ENCODE measurements around the gene ZNF277. TPM values are rescaled to one million over a fixed set of nuclear protein-coding genes. Genes with fewer than 3 reads are reported as not detected.

ZNF277 gene
- total and polyA plus RNA-seq, 4 donors, result 7.8 to 23.5 (median 14.5) TPM

GRCh38 chr7:112372101-112372500 lies 165.6 kb downstream of the ZNF277 start:
- no peak overlapping the region for H3K27ac ChIP-seq (ENCODE audit: low read depth in 1 of 2, low read length in 2 of 2)
- no peaks in the 10 kb centered on the region for H3K27me3 ChIP-seq (ENCODE audit: control insufficient read depth in 4 of 4, insufficient read depth in 4 of 4, low read length in 3 of 4)
- H3K4me1 ChIP-seq (ENCODE audit: control insufficient read depth in 4 of 4, insufficient read depth in 4 of 4, low read length in 3 of 4), result no peaks in the 10 kb centered on the region
- H3K4me3 ChIP-seq (ENCODE audit: low read depth in 1 of 3, low read length in 3 of 3), result no peak overlapping the region
- no peak for TF ChIP-seq YY1 (IDR thresholded peaks at IDR 0.05)
- no peak for TF ChIP-seq HNF4A (conservative IDR thresholded peaks at IDR 0.05)
- TF ChIP-seq SP1 (IDR thresholded peaks at IDR 0.05), result no peak
- no peak for TF ChIP-seq ZBTB33 (IDR thresholded peaks at IDR 0.05)
- TF ChIP-seq FOXA2 (IDR thresholded peaks at IDR 0.05), result no peak
- no peak for TF ChIP-seq RXRA (IDR thresholded peaks at IDR 0.05)
- no peak for TF ChIP-seq HNF4G (IDR thresholded peaks at IDR 0.05)
- no peak for TF ChIP-seq REST (IDR thresholded peaks at IDR 0.05)
- no peak for TF ChIP-seq TAF1 (conservative IDR thresholded peaks at IDR 0.05)
- no peak for TF ChIP-seq EGR1 (IDR thresholded peaks at IDR 0.05; ENCODE audit: low read depth in 2 of 2)
- TF ChIP-seq MAX (IDR thresholded peaks at IDR 0.05), result no peak
- no peak for TF ChIP-seq CTCF (IDR thresholded peaks at IDR 0.05; ENCODE audit: low read depth, low read length, missing input control)
- no peak for TF ChIP-seq GABPA (IDR thresholded peaks at IDR 0.05 in 1 of 2, conservative IDR thresholded peaks at IDR 0.05 in 1 of 2)
- no peak for DNase-seq (ENCODE audit: low spot score)
- H3K9ac ChIP-seq (ENCODE audit: low read depth in 1 of 2, low read length in 2 of 2), result no peak overlapping the region
- 68% methylated on average over 1 of the region's 1 CpG for WGBS
- H3K9me3 ChIP-seq (ENCODE audit: control insufficient read depth in 4 of 4, low read length in 3 of 4), result no peaks in the 10 kb centered on the region
- no peaks in the 10 kb centered on the region for H3K36me3 ChIP-seq (ENCODE audit: control insufficient read depth in 4 of 4, insufficient read depth in 3 of 4, low read depth in 1 of 4, low read length in 3 of 4)

GRCh38 chr7:112377593-112377992 lies 171.1 kb downstream of the ZNF277 start:
- no peak overlapping the region for H3K9ac ChIP-seq (ENCODE audit: low read depth in 1 of 2, low read length in 2 of 2)
- 92% methylated on average over 1 of the region's 1 CpG for WGBS
- H3K9me3 ChIP-seq (ENCODE audit: control insufficient read depth in 4 of 4, low read length in 3 of 4), result no peaks in the 10 kb centered on the region
- no peak for DNase-seq (ENCODE audit: low spot score)
- H3K4me1 ChIP-seq (ENCODE audit: control insufficient read depth in 4 of 4, insufficient read depth in 4 of 4, low read length in 3 of 4), result no peaks in the 10 kb centered on the region
- H3K4me3 ChIP-seq (ENCODE audit: low read depth in 1 of 3, low read length in 3 of 3), result no peak overlapping the region
- TF ChIP-seq GABPA (IDR thresholded peaks at IDR 0.05 in 1 of 2, conservative IDR thresholded peaks at IDR 0.05 in 1 of 2), result no peak
- no peak for TF ChIP-seq RAD21 (IDR thresholded peaks at IDR 0.05)
- no peak for TF ChIP-seq SP1 (IDR thresholded peaks at IDR 0.05)
- TF ChIP-seq FOXA1 (IDR thresholded peaks at IDR 0.05), result no peak
- no peak for TF ChIP-seq HNF4A (conservative IDR thresholded peaks at IDR 0.05)
- TF ChIP-seq TAF1 (conservative IDR thresholded peaks at IDR 0.05), result no peak
- no peak for TF ChIP-seq ZBTB33 (IDR thresholded peaks at IDR 0.05)
- TF ChIP-seq HNF4G (IDR thresholded peaks at IDR 0.05), result no peak
- TF ChIP-seq FOXA2 (IDR thresholded peaks at IDR 0.05), result no peak
- TF ChIP-seq CTCF (IDR thresholded peaks at IDR 0.05; ENCODE audit: low read depth, low read length, missing input control), result no peak
- TF ChIP-seq RXRA (IDR thresholded peaks at IDR 0.05), result no peak
- TF ChIP-seq EGR1 (IDR thresholded peaks at IDR 0.05; ENCODE audit: low read depth in 2 of 2), result no peak
- no peak for TF ChIP-seq ATF3 (IDR thresholded peaks at IDR 0.05)
- no peaks in the 10 kb centered on the region for H3K36me3 ChIP-seq (ENCODE audit: control insufficient read depth in 4 of 4, insufficient read depth in 3 of 4, low read depth in 1 of 4, low read length in 3 of 4)
- H3K27ac ChIP-seq (ENCODE audit: low read depth in 1 of 2, low read length in 2 of 2), result no peak overlapping the region
- no peaks in the 10 kb centered on the region for H3K27me3 ChIP-seq (ENCODE audit: control insufficient read depth in 4 of 4, insufficient read depth in 4 of 4, low read length in 3 of 4)
